LNCAP (cell line): ENCODE results near the gene P2RY4.

Experiments
- CTCF ChIP-seq: fragments of 450-650 bp; IDR thresholded peaks from 2 replicates; pipeline ENCODE4 v1.5.1; 2017; ENCODE audit warnings: mild to moderate bottlenecking

Gene P2RY4

GRCh38 chrX:70254909-70255308 lies 5.1 kb downstream of the P2RY4 start:
- no peak for TF ChIP-seq CTCF

- no peak for TF ChIP-seq CTCF
Observed at GRCh38 chrX:70254063-70254400, 6.0 kb downstream of the P2RY4 start.

- TF ChIP-seq CTCF: no peak
Observed at GRCh38 chrX:70253377-70254062, 6.5 kb downstream of the P2RY4 start.

GRCh38 chrX:70252491-70252890 lies 7.5 kb downstream of the P2RY4 start:
- no peak for TF ChIP-seq CTCF

GRCh38 chrX:70247252-70247651 lies 12.8 kb downstream of the P2RY4 start:
- TF ChIP-seq CTCF: no peak

GRCh38 chrX:70244881-70245280 lies 15.1 kb downstream of the P2RY4 start:
- TF ChIP-seq CTCF: no peak

- TF ChIP-seq CTCF: no peak
Observed at GRCh38 chrX:70241501-70241900, 18.5 kb downstream of the P2RY4 start.

GRCh38 chrX:70240751-70241150 lies 19.3 kb downstream of the P2RY4 start:
- TF ChIP-seq CTCF: no peak
